Stomach smooth muscle (tissue), 2 donors: ENCODE measurements around the gene ITPR1.
"Not testable (repeated sequence)": the region's sequence is repeated elsewhere in the genome, so short reads cannot be mapped to it uniquely, and the experiment has no call there.

ENCODE experiments used
- H3K27ac ChIP-seq: one replicate; pipeline ENCODE4 v1.7.0; 2013; ENCODE audit warnings: mild to moderate bottlenecking, low read length, inconsistent platforms
- H3K27me3 ChIP-seq, 2 donors: one replicate each; pipeline ENCODE4 v1.7.0; 2013; ENCODE audit warnings: low read length in 2 of 2; ENCODE audit not compliant: insufficient read depth in 2 of 2, control insufficient read depth in 1 of 2
- H3K36me3 ChIP-seq, 2 donors: one replicate each; pipeline ENCODE4 v1.7.0; 2013; ENCODE audit warnings: low read length in 2 of 2; ENCODE audit not compliant: control insufficient read depth in 2 of 2, insufficient read depth in 2 of 2
- H3K4me1 ChIP-seq: one replicate; pipeline ENCODE4 v1.7.0; 2013; ENCODE audit warnings: low read length; ENCODE audit not compliant: control insufficient read depth, insufficient read depth
- H3K4me3 ChIP-seq, 2 donors: one replicate each; pipeline ENCODE4 v1.7.0; 2013; ENCODE audit warnings: low read length in 2 of 2
- H3K9ac ChIP-seq, 2 donors: one replicate each; pipeline ENCODE4 v1.7.0; 2013; ENCODE audit warnings: low read length in 2 of 2, mild to moderate bottlenecking in 1 of 2
- H3K9me3 ChIP-seq, 2 donors: one replicate each; pipeline ENCODE4 v1.7.0; 2013; ENCODE audit warnings: low read length in 2 of 2; ENCODE audit not compliant: control insufficient read depth in 2 of 2
- donor health status: healthy.
- donor health status: Pancreatic carcinoma.

The ITPR1 gene

DNA sequence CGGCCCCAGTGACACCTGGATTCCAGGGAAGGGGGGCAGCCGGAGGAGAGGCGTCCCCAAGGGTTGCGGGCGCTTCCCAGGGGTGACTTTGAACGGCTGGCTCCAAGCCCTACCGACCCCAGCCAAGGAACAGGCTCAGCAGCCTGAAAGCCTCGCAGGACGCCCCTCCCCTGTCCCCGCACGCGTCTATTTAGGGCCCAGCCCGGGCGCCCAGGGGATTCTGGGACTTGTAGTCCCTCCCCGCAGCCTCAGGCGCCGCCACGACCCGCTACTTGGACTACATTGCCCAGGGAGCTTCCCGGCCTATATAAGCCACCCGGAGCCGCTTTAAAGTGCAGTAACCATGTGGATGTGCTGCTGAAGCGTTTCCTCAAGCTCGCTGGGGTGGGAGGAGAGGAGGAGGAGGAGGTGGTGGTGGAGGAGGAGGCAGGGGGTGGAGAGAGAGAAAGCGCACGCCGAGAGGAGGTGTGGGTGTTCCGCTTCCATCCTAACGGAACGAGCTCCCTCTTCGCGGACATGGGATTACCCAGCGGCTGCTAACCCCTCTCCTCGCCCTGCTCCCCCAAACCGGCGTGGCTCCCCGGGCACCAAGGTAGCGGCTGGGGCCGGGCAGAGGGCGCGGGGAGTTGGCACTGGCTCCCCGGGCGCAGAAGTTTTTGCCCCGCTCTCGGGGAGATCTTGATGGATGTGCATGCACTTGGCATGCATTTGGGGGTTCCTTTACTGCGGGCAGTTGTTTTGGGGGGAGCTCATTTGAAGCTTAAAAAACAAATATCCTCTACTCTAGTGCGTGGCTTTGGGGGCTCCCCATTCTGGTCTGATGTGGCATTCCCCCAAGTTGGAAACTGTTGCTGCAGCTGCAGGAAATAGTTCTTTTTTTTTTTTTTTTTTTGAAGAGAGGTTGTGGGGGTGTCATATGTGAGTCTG, at the start of gene ITPR1:
Gene ITPR1, plus strand, starts transcription at position 335 of the 927 bp plus-strand sequence. CDS start 23,144 bp downstream, outside the sequence.
- H3K27me3 ChIP-seq, result no peaks in the 10 kb centered on the region
- H3K4me1 ChIP-seq, result peaks cover 13% of the 10 kb centered on the region
- peak within 1 kb of the TSS; percentile 81 to 85 for H3K9ac ChIP-seq
- peak within 1 kb of the TSS; percentile 89 to 95 for H3K4me3 ChIP-seq
- H3K27ac ChIP-seq, result peak within 1 kb of the TSS; percentile 80
- peaks cover 0 to 3% of the 10 kb centered on the region in 2 donors for H3K36me3 ChIP-seq
- H3K9me3 ChIP-seq, result no peaks in the 10 kb centered on the region

DNA sequence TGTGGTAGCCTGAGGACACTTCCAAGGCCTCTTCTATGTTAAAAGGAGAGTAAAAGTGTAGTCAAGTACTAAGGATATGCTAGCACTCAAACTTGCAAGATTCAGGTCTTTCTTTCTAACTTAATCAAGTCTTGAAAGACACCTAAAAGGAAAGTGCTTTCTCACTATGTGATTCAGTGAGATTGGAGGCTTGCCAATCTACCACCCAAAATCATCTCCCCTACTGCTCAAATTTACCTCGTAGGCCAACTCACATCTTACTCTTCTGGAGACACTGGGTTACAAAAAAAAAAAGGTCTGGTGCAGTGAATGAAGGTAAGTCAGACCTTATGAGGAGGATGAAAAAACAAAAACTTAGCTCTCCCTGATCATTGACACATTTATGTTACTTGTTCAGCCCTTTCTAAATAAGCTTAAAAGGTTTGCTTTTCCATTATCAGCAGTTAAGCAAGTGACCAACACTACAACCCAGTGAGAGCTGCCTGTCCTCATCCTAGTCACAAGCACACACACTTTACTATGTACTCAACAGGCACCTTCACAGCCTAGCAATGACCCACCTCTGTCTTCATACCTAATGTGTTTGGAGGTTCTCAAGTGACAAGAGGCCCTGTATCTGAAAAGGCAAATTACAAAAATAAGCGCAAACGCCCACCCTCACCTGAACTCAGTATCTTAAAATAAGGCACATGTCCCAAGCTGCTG, 45.7 kb upstream of the ITPR1 start:
- H3K9me3 ChIP-seq, result no peaks in the 10 kb centered on the region
- H3K4me3 ChIP-seq, result no peak overlapping the region
- H3K9ac ChIP-seq, result no peak overlapping the region
- no peaks in the 10 kb centered on the region for H3K4me1 ChIP-seq
- peaks cover 11% of the 10 kb centered on the region in 2 donors for H3K36me3 ChIP-seq
- H3K27ac ChIP-seq, result no peak overlapping the region
- H3K27me3 ChIP-seq, result no peaks in the 10 kb centered on the region

DNA sequence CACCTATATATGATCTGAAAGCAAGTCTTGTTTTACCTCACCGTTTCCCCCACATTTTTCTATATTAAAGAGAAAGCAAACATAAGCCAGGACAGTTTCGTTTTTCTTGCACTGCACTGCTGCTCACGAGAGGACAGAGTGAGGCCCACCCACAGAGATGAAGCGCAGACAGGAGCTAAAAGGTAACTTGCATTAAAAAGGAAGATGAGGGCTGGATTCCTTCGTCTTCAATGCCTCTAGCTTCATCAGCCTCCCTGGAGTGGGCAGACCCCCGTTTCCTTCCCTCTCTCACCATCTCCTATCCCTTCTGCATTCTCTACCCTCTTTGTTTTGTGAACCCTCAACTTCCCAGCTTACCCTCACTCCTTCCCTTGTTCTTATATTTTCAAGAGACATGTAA, 45.0 kb upstream of the ITPR1 start:
- H3K27me3 ChIP-seq, result no peaks in the 10 kb centered on the region
- no peak overlapping the region for H3K4me3 ChIP-seq
- H3K27ac ChIP-seq, result no peak overlapping the region
- no peaks in the 10 kb centered on the region for H3K9me3 ChIP-seq
- peaks cover 11% of the 10 kb centered on the region in 2 donors for H3K36me3 ChIP-seq
- no peaks in the 10 kb centered on the region for H3K4me1 ChIP-seq
- no peak overlapping the region for H3K9ac ChIP-seq

DNA sequence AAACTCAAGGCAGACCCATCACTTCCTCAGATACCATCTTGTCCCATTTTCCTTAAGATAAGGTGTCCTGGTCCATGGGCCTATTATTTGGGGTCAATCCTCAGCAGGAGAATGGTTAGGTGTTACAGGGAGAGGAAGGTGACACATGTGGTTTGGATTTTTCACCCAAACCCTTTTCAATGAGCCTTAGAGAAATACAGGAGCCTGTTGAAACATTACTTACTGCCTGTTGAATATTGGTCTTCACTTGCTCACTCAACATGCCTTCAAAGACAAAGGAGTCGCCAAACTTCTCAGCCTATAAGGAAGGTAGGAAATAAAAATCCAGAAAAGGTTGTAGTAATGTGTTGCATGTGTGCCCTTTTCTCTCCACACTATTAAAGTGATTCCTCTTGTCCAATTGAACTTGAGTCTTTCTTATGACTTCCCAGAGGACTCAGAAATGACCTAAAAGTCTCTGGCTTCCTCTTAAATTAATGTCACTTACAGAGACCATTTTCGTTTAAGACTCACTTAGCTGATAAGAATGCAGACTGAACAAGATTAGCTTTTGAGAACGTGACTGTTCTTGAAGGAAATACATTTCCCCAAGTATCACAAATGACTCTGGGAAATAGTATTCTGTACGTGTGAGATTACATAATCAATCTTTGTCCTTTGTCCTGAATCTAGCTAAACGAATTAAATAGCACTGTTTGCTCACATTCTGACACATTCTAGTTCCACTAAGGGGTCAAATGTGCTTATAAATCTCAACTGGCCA, 43.9 kb upstream of the ITPR1 start:
- peaks cover 11% of the 10 kb centered on the region in 2 donors for H3K36me3 ChIP-seq
- no peaks in the 10 kb centered on the region for H3K27me3 ChIP-seq
- no peaks in the 10 kb centered on the region for H3K9me3 ChIP-seq
- no peak overlapping the region for H3K27ac ChIP-seq
- no peaks in the 10 kb centered on the region for H3K4me1 ChIP-seq
- no peak overlapping the region for H3K9ac ChIP-seq
- H3K4me3 ChIP-seq, result no peak overlapping the region

DNA sequence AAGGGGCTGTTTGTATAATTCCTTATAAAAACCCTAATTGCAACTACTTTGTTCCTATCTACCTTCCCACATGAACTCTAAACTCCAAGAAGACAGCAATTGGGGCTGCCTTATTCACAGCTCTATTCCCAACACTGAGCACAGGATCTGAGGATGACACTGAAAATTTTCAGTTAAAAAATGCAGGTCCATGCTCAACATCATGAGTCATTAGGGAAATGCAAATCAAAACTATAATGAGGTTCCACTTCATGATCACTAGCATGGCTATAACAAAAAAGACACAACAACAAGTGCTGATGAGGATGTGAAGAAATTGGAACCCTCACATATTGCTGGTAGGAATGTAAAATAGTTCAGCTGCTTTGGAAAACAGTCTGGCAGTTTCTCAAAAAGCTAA, 39.0 kb upstream of the ITPR1 start:
- H3K36me3 ChIP-seq, result peaks cover 0 to 2% of the 10 kb centered on the region in 2 donors
- H3K27ac ChIP-seq, result no peak overlapping the region
- H3K9me3 ChIP-seq, result no peaks in the 10 kb centered on the region
- no peaks in the 10 kb centered on the region for H3K27me3 ChIP-seq
- H3K9ac ChIP-seq, result no peak overlapping the region
- H3K4me1 ChIP-seq, result no peaks in the 10 kb centered on the region
- H3K4me3 ChIP-seq, result no peak overlapping the region

DNA sequence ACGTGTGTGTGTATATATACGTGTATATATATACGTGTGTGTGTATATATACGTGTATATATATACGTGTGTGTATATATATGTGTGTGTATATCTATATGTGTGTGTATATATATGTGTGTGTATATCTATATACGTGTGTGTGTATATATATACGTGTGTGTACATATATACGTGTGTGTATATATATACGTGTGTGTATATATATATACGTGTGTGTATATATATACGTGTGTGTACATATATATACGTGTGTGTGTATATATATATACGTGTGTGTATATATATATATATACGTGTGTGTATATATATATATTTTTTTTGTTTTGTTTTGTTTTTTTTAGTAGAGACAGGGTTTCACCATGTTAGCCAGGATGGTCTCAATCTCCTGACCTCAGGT, 36.4 kb upstream of the ITPR1 start:
- not testable (repeated sequence) for H3K9me3 ChIP-seq, H3K9ac ChIP-seq, H3K4me3 ChIP-seq, H3K4me1 ChIP-seq, H3K27me3 ChIP-seq, H3K36me3 ChIP-seq, H3K27ac ChIP-seq

DNA sequence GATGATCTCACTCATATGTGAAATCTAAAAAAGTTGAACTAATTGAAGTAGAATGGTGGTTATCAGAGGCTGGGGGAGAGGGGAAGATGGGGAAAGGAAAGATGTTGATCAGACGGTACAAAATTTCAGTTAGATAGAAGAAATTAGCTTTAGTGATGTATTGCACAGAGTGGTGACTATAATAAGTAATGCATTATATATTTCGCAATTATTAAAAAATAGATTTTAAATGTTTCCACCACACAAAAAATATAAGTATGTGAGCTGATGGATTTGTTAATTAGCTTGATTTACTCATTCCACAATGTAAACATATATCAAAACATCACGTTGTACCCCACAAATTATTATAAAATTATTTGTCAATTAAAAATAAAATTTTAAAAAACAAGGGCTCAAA, 34.2 kb upstream of the ITPR1 start:
- no peaks in the 10 kb centered on the region for H3K27me3 ChIP-seq
- H3K4me3 ChIP-seq, result no peak overlapping the region

DNA sequence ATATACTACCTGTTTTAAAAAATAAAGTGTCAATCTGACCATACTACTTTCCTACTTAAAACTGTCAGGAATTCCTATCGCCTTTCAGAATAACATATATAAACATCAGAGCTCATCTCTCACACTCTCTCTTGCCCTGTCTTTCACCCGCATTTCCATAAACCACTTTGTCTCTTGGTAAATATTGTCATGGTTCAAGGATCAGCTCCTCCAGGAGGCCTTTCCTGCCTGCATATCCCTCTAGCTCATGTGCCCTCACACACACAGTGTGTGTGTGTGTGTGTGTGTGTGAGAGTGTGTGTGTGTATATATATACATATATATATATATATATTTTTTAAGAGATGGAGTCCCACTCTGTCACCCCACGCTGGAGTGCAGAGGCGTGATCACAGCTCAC, 32.8 kb upstream of the ITPR1 start:
- Histone ChIP-seq H3K4me3 (no peak overlapping the region), H3K27ac (no peak overlapping the region), H3K9me3 (no peaks in the 10 kb centered on the region), H3K9ac (no peak overlapping the region), H3K4me1 (no peaks in the 10 kb centered on the region), H3K27me3 (no peaks in the 10 kb centered on the region), H3K36me3 (no peaks in the 10 kb centered on the region)

More for the DNA sequence above, 34.2 kb upstream of the ITPR1 start:
- Histone ChIP-seq H3K4me1 (no peaks in the 10 kb centered on the region), H3K9me3 (no peaks in the 10 kb centered on the region), H3K36me3 (no peaks in the 10 kb centered on the region), H3K27ac (no peak overlapping the region), H3K9ac (no peak overlapping the region)

DNA sequence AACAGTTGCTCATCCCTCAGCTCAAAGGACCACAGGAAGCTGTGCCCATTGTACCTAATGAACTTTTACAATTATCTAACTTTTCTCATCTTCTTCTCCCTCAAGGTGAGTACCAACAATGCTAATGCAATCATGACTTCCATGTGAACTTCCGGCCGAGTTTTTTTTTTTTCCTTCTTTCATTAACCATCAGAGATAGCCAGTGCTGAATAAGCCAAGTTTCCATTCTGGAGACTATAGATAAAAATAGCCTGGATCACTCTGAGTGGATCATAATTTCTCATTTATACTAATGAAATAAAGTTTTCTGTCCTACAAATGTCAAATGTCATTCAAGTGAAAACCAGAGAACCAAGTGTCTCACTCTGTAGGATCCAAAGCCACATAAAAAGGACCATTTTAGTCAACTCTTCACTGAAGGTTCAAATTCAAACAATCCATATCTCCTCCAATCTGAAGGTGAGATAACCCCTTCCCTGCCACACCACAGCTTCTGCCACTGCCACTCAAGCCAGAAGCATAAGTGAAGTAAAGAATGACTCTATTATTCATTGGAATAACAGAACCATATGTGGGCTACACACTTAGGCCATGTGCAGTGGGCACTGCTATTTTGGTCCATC, 31.6 kb upstream of the ITPR1 start:
- H3K36me3 ChIP-seq, result no peaks in the 10 kb centered on the region
- H3K27ac ChIP-seq, result no peak overlapping the region

DNA sequence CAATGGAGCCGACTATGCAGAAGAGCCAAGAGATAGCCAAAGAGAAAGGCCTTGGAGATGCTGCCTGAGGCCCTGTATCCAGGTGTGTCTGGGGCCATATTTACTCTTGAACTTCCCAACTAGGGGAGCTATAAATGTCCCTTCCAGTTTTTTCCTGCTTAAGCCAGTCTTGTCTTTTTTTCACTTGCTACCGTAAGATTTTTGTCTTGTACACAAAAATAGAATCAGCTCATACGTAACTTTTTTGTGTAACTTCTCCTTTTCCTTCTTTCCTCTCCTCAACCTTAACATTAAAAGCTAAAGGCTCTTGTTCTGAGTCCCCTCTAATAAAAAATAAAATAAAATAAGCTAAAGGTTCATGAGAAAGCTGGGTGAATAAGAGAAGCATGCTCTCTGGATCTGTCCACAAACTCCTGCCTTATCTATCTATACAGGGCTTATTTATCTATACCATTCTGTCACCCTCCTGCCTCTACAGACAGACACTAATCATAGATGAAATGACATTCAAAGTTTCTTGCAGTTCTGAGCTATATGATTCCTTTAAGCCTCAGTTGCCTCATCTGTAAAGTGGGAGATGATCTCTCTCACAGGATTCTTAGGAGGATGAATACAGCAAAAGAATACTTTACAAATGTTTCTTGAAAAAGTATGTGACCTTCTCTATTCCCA, 30.6 kb upstream of the ITPR1 start:
- no peak overlapping the region for H3K27ac ChIP-seq
- peaks cover 8% of the 10 kb centered on the region for H3K4me1 ChIP-seq
- H3K9ac ChIP-seq, result no peak overlapping the region
- H3K9me3 ChIP-seq, result no peaks in the 10 kb centered on the region
- no peaks in the 10 kb centered on the region for H3K27me3 ChIP-seq
- peaks cover 0 to 2% of the 10 kb centered on the region in 2 donors for H3K36me3 ChIP-seq
- no peak overlapping the region for H3K4me3 ChIP-seq

More for the DNA sequence above, 31.6 kb upstream of the ITPR1 start:
- Histone ChIP-seq H3K9me3 (no peaks in the 10 kb centered on the region), H3K4me1 (peaks cover 3% of the 10 kb centered on the region), H3K27me3 (no peaks in the 10 kb centered on the region), H3K9ac (no peak overlapping the region), H3K4me3 (no peak overlapping the region)
